Activated CD8-positive, alpha-beta memory T cell treated with anti-CD3 and anti-CD28 coated beads, Interleukin-2, amount 50 U/mL, for 4 hours (primary cell): ENCODE measurements around the gene URB2.
"Not testable (repeated sequence)": the region's sequence is repeated elsewhere in the genome, so short reads cannot be mapped to it uniquely, and the experiment has no call there.

Source experiments
- DNase-seq: peaks from one replicate; pipeline ENCODE4 v3.0.0-alpha.2; 2020

The URB2 gene

DNA sequence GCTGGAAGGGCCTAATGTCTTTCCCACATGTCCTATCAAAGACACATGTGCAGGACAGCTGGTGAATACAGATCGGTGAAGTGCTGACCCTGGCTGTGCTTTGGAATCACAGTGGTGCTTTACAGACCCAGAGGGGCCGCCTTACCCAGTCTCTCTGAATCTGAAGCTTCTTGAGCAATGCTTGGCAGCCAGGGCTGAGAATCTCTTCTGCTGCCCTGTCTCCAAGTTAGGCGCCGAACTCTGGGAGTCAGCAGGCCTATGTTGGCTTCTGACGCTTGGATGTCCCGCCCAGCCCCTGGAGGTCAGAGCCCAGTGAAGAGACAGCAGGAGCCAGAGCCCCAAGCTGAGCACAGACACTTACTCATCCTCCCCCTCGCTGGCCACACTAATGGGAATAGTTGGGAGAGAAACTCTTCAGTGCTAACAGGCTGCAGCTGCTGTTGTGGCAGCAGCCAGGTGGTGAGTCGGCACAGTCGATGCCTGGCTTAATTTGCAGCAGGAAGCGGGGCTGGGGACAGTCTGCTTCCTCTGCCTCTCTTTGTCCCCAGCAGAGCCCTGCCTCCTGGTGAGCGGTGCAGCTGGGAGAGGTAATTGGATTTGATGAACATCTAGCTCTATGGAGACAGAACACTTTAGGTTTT is 68.1 kb downstream of the URB2 start:
- DNase-seq, result no peak

DNA sequence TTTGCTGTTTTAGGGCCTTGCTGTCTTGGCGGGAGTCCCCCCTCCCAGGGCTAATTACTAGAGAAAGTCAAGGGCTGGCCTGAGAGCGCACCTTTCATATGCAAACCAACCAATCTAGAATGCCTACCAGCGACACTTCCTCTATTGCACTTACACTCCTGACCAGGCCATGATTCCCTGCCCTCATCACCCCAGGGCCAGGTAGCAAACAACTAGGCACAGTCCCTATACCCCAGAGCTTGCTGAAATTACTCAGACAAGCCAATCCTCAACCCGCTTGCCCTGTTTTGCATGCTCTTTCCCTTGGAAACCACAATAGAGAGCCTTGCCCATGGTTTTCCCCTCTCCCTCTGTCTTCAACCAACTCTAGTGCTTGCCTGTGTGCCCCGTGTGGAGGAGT is 70.3 kb downstream of the URB2 start:
- no peak for DNase-seq

DNA sequence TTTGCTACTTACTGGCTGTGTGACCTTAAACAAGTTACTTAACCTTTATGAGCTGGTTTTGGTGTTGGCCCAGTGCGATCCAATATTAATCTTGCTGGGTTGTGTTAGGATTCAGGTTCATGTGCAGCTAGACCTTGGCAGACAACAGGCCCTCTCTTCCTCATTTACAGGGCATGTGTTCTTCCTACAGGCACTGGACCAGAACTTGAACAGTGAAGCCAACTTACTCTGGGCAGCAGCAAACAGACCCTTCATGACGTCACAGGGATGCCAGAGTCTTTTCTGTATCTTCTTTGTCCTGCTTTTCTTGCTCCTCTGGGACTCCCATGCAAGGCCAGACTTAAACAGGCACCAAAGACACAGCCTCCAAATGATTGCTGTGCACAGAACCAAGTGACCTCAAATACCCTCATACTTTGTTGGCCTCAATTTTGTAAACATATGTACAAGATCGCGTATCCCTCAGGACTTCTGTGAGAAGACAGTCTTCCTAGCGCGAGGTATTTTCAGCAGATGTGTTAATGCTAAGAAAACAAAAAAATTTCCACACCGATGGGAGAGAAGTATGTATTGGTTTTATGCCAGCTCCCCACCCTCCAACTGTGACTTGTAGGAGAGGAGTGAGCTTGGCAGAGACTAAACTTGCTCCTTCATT is 73.7 kb downstream of the URB2 start:
- no peak for DNase-seq

DNA sequence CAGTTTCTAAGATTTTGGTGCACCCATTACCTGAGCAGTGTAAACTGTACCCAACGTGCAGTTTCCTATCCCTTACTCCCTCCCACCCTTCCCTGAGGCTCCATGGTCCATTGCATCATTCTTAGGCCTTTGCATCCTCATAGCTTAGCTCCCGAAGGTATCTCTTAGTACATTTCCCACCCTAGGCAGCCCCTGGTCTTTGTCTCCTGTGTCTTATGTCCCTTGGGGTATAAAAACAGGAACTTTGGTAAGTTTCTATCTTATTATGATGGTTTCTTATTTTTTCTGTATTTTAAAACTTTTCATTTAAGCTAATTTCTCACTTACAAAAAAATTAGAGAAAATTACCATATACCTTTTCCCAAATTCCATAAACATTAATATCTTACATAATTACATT is 78.1 kb downstream of the URB2 start:
- DNase-seq, result no peak

DNA sequence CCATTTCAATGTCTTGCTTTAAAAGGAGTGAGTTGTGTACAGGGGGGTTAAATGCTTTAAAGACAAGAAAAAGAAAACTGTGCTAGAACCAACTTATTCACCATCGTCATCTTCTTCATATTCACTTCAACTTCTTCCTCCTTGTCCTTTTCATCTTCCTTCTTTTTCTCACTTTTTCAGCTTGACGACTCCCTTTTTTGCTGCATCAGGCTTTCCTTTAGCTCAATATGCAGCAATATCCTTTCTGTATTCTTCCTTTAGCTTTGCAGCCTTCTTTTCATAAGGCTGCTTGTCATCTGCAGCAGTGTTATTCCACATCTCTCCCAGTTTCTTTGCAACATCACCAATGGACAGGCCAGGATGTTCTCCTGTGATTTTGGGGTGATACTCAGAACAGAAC is 79.1 kb downstream of the URB2 start:
- DNase-seq, result not testable (repeated sequence)

DNA sequence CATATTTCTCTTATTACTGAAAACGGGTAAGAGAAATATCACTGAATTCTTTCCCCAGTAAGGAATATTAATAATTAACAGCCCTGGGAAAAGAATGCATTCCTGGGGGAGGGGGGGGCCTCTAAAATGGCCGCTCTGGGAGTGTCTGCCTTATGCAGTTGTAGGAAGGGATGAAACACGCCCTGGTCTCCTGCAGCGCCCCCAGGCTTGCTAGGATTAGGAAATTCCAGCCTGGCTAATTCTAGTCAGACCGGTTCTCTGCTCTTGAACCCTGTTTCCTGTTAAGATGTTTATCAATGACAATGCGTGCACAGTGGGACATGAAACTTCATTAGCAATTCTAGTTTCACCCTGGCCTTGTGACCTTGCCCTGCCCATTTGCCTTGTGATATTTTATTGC is 81.1 kb downstream of the URB2 start:
- DNase-seq, result not testable (repeated sequence)

DNA sequence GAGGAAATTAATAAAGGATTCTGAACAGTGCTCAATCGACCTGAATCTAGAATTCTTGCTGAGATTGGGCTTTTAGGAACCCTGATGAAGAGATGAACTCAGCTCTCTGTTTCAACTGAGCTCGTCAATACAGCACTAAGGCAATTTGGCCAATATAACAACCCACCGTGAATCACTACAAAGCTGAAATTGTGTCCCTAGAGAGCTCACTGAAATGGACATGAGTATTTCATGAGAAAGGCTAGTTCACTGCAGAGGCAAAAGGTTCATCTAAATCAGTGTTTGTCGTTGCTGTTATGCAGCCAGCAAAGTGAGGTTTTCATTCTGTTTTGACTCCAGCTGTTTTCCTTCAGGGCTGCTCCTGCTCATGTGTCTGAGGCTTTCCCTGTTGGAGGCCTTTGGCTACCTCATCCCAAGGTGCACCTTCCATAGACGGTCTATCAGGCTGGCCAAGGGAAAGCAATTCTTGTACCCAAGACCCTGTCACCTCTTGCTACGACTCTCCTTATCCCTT is 83.5 kb downstream of the URB2 start:
- no peak for DNase-seq
